GM21529 (cell line): ENCODE data around the gene MPDZ.

Experiments
- ATAC-seq: cut with Tn5 transposase; IDR thresholded peaks from one replicate; pipeline ENCODE4 v1.9.1; 2021; ENCODE audit not compliant: unreplicated experiment

The MPDZ gene

DNA sequence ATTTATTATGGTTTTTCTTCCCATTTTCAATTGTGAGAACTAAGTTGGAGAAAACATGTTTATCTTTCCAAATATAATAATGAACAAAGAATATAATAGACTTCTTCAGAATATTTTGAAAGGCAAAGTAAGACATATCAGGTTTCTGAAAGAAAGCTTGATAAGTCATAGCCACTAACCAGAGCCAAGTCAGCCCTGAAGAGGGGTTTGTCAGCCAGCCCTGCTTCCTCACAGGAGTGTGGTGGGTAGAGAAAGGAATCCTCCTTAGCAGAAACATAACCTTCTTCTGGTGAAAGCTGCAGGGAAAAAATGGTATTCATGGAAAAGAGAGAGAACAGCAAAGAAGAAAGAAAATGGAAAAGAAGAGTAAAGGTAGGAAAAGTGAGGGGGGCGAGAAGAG, 93.4 kb downstream of the MPDZ start:
- no peak for ATAC-seq

DNA sequence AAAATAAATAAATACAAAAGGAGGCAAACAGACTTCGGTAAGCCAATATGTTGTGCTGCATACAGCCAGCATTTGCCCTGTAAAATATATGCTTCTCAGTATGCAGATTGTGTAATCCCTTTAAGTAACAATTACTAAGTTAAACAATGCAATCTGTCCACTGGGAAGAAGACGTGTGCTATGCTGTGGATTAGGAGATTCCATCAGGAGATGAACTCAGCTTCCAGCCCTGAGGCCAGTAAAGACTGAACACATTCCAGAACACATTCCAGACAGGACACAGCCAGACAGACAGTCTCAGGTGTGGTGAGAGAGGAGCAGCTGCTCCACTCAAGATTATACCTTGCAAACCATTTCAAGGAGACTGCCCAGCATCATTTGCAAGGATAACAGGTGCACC, 97.8 kb downstream of the MPDZ start:
- ATAC-seq, result no peak

DNA sequence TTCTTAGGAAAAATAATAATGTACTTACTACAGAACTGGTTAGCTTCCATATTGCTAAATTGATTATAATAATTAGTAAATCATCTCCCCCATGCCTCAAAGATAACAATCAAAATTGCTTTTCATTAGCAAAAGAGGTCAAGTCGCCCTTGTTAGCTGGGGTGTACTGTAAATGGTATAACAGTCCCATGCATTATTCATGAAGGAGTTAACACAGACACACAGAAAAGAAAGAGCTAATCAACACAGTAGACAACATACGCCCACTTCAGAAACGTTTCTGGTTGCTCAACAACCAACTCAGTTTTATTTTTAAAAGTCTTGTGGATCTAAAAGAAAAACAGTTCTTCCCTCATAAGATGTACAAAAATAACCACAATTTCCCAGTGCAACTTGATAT, 100.2 kb downstream of the MPDZ start:
- ATAC-seq, result no peak

DNA sequence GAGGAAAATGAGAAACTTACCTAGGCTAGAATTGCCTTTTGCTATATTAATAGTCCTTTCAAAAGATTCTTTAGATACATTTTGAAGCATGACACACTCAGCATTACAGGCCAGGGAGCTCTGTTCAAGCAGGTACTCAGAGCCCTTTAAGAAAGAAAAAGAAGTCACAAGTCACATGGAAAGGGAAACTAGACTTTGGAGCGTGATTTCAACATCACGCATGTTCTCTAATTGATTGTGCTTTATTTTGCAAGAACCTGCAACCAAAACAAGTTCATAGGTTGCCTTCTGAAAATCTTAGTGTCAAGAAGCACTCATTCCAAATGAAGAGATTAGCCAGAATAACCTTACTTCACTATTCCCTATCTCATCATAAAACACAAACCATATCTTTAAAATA, 103.8 kb downstream of the MPDZ start:
- ATAC-seq, result no peak

DNA sequence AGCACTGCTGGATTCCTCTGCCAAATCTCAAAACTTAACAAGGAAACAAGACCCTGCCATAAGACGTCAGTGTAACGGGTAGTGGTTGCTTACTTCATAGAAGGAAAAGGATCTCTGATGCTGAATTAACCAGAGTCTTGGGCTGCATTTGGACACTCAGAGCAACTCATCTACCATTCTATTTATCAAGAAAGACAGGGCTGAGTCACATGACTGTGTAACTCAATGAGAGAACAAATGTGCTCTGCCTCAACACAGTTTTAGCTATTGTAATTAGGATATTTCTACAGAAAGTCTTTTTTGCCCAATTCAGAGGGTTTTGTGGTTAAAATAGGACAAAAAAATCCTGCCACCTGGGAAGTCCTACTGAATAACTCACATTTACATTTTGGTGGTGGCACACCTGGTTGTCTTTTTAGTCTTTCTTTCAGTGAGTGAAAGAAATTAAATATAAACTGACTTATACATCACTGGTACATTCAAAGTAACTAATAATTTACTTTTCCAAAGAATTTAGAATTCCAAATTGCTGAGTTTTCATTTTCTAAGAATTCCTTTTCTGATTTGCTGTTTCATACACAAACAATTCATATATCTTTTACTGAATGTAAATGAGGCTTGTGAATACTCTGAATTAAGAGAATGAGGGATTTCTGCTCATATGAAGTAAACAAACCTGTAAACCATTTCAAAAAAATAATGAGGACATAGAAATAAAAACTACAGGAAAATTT, 104.4 kb downstream of the MPDZ start:
- ATAC-seq, result no peak

DNA sequence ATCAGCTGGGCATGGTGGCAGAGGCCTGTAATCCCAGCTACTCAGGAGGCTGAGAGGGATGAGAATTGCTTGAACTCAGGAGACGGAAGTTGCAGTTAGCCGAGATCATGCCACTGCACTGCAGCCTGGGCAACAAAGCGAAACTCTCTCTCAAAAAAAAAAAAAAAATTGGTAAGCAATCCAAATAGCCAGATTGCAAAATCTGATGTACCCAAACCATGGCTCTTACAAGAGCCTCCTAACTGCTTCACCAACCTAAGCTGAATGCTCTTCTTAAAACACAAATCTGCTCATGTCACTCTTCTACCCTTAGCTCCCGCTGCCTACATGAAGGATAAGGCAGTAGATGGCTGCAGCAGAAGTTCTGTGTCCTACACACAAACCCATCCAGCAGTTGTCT, 105.9 kb downstream of the MPDZ start:
- no peak for ATAC-seq

DNA sequence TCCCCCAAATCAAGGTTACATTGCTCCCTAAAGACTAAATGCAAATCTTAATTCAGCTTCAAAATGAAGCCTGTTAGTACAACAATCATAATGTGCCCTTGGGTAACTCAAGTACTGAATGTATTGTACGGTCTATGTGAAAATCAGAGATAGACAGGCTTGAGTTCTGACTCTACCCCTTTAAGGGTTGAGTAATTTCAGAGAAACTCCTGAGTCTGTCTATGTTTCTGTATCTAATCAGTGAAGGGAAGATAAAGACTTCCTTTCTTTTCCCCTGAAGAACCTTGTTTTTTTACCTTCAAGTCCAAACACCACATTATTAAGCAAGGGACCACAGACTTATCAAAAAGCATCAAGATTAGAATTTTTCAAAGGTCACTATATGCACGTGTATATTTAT, 108.2 kb downstream of the MPDZ start:
- no peak for ATAC-seq

DNA sequence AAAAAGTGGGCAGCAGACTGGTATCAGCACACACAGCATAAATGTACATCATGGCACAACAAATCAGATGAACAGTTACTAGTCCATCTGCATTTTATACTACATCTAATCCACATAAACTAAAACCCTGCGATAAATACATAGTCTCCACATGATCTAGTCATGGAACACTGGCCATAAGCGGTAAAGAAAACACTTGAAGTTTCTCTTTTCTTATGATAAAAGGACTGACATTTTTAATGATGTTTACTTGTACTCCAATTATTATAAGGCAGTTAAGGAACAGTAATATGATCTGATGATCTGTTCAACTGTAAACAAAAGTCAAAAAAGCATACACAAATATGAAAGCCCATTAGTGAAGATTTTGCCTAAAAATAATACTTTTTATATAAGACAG, 112.5 kb downstream of the MPDZ start:
- ATAC-seq, result no peak

DNA sequence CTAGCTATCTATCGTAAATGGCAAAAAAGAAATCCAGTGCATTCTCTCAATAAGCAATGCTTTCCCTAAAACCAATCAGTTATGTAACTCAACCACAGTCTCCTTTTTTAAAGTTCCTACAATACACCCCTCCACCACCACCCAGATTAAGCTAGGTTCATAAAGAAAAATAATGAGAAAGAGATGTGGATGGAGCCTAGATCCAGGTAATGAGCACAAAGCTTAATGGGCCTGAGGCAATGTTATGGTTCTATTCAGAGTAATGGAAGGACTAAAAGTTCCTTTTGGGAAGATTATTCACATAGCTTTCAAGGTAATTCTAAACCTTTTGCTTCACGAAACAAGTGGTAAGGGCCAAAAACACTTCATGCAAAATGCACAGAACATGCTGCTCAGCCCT, 113.5 kb downstream of the MPDZ start:
- ATAC-seq, result no peak

DNA sequence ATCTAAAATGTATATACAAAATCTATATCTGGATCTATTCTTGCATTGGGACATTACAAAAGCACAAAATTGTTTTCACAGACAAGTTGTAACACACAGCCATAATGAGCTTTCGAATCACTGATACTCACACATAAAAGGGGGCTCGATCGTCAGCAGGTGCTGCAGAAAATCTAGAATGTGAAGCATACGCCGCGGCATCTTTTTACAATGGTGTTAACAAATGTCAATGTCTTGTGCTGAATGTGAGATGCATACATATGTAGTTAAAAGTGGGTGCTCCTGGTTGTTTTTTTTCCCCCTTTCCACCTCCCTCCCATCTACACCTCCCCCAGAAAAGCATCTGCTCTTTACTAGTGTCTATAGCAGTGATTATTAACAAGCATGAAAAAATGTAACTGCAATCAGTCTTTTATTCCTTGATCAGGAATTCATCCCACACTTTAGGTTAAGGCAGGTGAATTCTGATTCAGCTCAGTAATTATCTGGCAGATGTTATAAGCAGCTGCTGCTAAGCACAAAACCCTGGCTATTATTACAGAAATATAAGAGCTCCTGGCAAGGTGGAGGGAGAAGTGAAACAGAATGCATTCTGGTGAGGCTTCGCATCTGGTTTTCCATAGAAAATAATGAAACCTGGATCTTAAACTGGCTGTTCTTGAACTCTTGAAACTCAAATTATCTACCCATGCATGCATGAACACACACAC, 114.1 kb downstream of the MPDZ start:
- no peak for ATAC-seq

DNA sequence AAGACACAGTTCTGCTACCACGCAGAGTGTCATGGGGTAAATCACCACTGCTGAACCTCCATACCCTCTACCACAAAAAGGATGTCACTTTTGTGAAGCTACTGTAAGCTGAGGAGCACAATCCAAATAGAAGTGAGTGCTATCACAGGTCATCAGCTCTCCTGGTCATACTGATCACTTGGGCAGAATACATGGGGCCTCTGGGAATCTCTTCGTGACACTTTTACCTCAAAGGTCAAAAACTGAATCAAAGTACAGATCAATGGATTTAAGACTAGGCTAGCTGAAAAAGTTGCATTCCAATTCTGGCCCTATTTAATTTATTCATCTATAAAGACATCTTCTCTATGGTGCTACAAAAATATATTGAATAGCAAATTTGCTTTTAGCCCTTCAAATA, 115.5 kb downstream of the MPDZ start:
- ATAC-seq, result no peak

DNA sequence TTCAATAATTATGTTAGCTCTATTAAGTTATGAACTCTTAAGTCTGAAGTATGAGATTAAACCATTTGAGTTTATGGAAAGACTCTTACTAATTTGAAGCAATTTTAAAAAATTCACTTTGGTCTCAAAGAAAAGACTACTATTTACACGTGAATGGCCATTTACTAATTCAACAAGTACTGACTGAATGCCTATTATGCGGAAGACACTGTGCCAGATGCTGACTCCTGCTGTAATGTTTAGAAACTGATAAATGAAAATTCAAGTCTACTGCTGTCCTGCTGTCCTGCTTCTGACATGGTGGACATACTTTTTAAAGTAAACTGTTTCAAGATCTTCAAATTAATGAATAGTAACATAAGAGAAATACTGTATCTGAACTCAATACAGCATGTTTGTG, 116.2 kb downstream of the MPDZ start:
- no peak for ATAC-seq

DNA sequence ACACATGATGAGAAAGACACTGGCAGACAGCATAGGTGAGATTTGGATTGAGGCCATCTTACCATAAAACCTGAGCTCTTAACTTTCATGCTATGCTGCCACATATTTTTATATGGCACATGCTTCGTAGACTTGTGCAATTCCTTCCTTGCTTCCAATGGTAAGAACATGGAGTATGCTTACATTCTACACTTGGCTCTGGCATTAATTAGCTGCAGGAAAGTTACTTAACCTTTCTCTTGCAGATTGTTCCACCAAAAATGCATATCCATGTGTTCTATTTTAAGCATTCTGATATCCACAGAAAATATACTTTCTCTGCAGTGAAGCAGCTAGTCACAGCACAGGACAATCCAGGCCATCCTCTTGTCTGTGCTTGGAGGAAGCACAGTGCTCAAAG, 119.4 kb downstream of the MPDZ start:
- no peak for ATAC-seq

DNA sequence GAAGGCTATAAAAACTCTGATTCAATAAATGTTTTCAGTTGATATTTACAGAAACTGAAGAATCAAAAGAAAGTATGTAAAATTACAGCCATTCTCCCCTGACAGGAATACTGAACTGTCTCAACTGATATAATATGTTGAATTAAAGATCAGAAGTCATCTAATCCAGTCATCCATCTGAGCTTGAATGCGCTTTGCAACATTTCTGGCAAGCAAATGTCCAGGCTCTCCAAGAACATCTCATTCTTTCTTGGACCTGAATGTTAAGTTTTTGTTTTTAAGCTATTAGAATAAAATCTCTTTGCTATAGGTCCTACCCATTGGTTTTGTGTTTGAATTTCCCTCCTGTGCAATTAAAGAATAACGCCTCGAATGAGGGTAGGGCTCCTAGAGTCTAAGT, 120.5 kb downstream of the MPDZ start:
- no peak for ATAC-seq

DNA sequence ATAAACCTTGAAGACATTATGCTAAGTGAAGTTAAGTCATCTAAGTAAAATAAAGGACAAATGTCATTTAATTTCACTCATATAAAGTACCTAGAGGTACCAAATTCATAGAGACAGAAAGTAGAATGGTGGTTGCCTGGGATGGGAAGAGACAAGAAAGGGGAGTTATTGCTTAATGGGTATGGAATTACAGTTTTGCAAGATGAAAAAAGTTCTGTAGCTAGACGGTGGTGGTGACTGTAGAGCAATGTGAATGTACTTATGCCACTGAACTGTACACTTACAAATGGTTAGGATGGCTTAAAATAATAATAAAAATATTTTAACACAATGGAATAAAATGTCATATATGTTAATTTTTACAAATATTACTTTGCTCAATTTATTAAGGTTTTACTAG, 128.0 kb downstream of the MPDZ start:
- ATAC-seq, result no peak

DNA sequence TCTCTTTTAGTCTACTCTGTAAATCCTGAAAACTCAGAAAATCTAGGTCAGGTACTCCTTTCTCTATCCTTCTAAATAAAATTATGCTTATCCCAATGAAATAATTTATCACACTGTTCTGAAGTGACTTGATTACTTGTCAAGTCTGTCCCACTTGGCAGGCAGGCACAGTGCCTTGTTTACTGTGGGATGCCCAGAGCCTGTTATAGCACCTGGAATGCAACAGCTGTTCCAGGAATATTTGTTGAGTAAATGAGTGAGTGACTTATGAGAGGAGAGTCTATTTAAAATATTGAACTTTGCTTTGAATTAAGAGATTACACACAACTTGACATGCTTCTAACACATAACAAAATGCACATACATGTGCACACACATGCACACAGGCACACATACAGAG, 130.0 kb downstream of the MPDZ start:
- ATAC-seq, result no peak

DNA sequence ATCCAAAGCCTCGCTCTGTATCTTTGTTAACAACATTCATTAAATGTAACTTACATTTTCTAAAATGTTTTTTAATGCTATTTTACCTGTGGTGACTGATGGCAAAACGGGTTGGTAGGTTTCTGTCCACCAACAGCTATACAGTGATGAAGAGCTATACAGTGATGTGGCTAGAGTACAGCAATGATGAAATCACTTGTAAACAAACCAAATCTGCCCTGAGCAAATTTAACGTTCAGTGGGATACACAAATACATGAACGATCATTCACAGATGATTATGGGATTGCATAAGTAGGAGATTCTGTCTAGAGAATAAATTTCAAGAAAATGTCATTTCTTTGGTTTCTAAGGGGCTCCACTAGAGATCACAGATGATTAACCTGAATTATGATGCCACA, 132.7 kb downstream of the MPDZ start:
- no peak for ATAC-seq

DNA sequence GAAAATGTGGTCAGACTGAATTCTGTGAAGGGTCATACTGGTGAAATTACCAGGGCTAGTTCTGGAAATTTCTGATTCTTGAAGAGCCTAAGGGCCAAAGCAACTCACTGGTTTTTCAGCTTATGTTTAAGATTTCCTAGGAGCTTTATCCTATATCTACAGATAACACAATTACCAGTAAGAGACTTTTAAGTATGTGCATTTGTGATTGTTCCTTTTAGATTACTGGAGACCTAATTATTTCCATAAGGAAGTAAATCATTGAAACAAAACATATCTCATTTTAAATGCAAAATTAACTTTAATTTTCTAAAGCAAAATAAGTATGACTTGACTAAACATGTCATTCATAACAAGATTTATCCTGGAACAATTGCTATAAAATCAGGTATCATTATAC, 134.2 kb downstream of the MPDZ start:
- ATAC-seq, result no peak

DNA sequence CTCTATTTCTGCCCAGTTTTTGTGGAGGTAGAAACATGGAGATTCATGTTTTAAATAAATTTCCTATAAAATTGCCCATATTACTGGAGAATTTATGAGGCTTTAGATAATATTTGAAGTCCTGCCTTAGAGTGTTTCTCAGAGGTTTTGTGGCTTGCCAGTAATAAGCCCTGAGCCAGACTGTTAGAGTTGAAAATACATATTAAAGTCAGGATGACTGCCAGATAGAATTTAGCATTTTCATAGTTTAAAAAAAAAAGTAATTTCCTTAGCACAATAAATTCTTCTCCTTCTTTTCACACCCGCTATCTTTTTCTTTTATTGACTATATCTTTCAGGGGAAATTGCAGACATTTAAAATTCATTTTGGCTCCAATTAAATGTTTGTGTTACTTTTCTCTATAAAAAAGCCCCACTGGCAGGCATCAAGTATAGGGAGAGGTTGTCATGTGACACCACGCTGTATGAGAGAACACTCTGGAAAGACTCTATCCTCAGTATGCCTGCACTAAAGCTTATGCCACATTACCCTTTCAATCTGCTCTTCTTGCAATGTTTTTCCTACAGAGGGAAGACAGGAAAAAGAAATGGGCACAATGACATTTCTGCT, 135.2 kb downstream of the MPDZ start:
- ATAC-seq, result no peak

DNA sequence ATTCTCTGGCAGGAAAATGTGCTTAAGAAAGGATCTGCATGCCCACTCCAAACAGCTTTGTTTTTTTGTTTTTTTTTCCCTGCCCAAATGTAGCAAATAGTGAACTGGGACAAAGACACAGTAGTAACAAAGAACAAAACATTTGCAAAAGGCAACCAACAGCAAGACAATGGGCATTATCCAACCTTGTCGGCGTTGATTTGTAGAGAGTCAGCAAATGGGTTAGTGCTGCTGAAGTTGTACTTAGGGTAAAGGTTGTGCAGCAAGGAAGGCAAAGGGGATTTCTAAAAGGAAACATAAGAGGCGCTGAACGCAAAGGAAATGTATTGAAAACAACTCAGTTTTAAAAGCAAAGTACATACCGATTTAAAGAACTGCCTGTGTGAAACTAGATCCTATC, 136.2 kb downstream of the MPDZ start:
- no peak for ATAC-seq

DNA sequence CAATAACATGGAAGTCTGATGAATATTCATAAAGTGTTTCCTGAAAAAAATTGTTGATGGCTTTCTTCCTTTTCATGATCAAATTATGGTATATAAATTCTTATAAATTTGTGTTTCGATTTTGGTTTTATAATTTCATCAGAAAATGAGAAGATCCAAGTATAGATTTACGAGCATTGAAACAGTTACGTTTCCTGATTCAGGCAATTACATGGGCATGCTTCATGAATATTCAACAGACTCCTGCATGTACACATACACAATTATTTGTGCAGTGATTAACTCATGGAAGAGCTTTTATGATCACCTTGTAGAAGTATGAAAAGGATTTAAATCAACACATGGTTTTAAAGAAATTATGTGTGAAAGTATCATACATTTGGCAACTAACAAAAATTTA, 136.7 kb downstream of the MPDZ start:
- no peak for ATAC-seq

DNA sequence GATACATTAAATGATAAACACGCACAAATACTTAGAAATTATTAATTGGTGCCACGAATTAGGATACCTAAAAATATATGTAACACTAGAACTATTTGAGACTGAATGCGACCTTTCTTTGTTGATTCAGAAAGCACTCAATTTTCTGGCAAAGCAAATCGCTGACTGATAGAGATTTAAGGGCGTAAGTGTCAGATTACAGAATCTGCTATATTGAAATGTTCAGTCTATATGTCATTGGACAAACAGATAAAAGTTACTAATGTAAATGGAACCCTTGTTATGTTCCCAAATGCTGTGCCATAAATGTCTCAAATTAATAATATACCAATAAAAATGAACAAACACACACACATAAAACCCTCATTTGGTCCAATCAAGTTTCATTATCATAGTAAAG, 137.9 kb downstream of the MPDZ start:
- no peak for ATAC-seq
